Endothelial cell of umbilical vein (primary cell): Measurements from ENCODE around the gene TMEM175. TPM values are rescaled to one million over a fixed set of nuclear protein-coding genes. Genes with fewer than 3 reads are reported as not detected.

ENCODE experiments used
- BruUV-seq: library from RNA; stranded (reverse); fragments of 400-500 nt; replicated peaks from 2 replicates; lab custom pipeline; 2021; lab: Mats Ljungman, UMichigan
- CTCF ChIA-PET: fragments of 300-600, 350-600 bp; sonication (Branson Sonifier 250); formaldehyde crosslinking; loops from one replicate; lab custom pipeline; 2021; ENCODE audit warnings: antibody characterized with exemption, inconsistent platforms; lab: Charles Lee
- POLR2A ChIA-PET: fragments of 300-600, 350-600 bp; sonication (Branson Sonifier 250); formaldehyde crosslinking; loops from one replicate; lab custom pipeline; 2021; ENCODE audit warnings: antibody characterized with exemption, inconsistent platforms; lab: Charles Lee
- DNase-seq: peaks from one replicate; pipeline ENCODE4 v3.0.0-alpha.2; 2011; ENCODE audit warnings: low read depth, low spot score
- FAIRE-seq: peaks from 2 replicates; lab custom pipeline; 2011; peaks lifted over from hg19 to GRCh38; lab: Jason Lieb, UNC
- H2AFZ ChIP-seq: 2 replicates; pipeline ENCODE4 v1.6.0; 2012; ENCODE audit warnings: low read depth, low read length, control low read depth, inconsistent platforms
- H3K27ac ChIP-seq: 2 replicates; pipeline ENCODE4 v1.5.1; 2011; ENCODE audit warnings: low read depth, mild to moderate bottlenecking, control low read depth, low read length, moderate library complexity; ENCODE audit not compliant: insufficient read depth
- H3K27me3 ChIP-seq, 2 experiments: 2 replicates each; pipeline versions ENCODE4 v1.6.0 to v1.6.1; 2011; ENCODE audit warnings: low read length in 2 of 2, mixed read lengths in 1 of 2; ENCODE audit not compliant: control insufficient read depth in 2 of 2, insufficient read depth in 2 of 2
- H3K36me3 ChIP-seq, 2 experiments: 2 replicates in 1 of 2; 3 replicates in 1 of 2; pipeline ENCODE4 v1.5.1; 2011; ENCODE audit warnings: low read length in 2 of 2, mild to moderate bottlenecking in 1 of 2, moderate library complexity in 1 of 2; ENCODE audit not compliant: control insufficient read depth in 2 of 2, insufficient read depth in 2 of 2; ENCODE audit errors: extremely low read depth in 1 of 2
- H3K4me1 ChIP-seq: 3 replicates; pipeline ENCODE4 v1.5.1; 2011; ENCODE audit warnings: mild to moderate bottlenecking, low read length; ENCODE audit not compliant: control insufficient read depth, insufficient read depth; ENCODE audit errors: extremely low read depth
- H3K4me2 ChIP-seq: 2 replicates; pipeline ENCODE4 v1.6.1; 2011; ENCODE audit warnings: low read length, control low read depth, mixed read lengths; ENCODE audit not compliant: insufficient read depth
- H3K4me3 ChIP-seq, 3 experiments: fragments of 200-600 bp in 1 of 3; sonication (generic), shearing (Covaris generic) in 1 of 3; replicated peaks in 1 of 3; 2 replicates each; pipeline ENCODE4 v1.5.1; 2011 to 2016; ENCODE audit warnings: control low read depth in 3 of 3, low read length in 3 of 3, mild to moderate bottlenecking in 2 of 3, inconsistent platforms in 1 of 3, low read depth in 1 of 3, moderate library complexity in 1 of 3; ENCODE audit not compliant: insufficient read depth in 1 of 3
- H3K79me2 ChIP-seq: 2 replicates; pipeline ENCODE4 v1.6.0; 2012; ENCODE audit warnings: low read length, inconsistent platforms; ENCODE audit not compliant: control insufficient read depth, insufficient read depth
- H3K9ac ChIP-seq: replicated peaks from 2 replicates; pipeline ENCODE3; 2011; ENCODE audit warnings: low read length, control low read depth; ENCODE audit not compliant: insufficient read depth; ENCODE audit errors: extremely low read depth
- H3K9me1 ChIP-seq: replicated peaks from 3 replicates; pipeline ENCODE4 v1.6.0; 2011; ENCODE audit warnings: mild to moderate bottlenecking, low read length; ENCODE audit not compliant: control insufficient read depth, insufficient read depth; ENCODE audit errors: extremely low read depth
- H3K9me3 ChIP-seq: replicated peaks from 2 replicates; pipeline ENCODE4 v1.5.1; 2012; ENCODE audit warnings: low read length, inconsistent platforms; ENCODE audit not compliant: control insufficient read depth, insufficient read depth
- H4K20me1 ChIP-seq: replicated peaks from 2 replicates; pipeline ENCODE3; 2011; ENCODE audit warnings: mild to moderate bottlenecking, low read length; ENCODE audit not compliant: control insufficient read depth, insufficient read depth; ENCODE audit errors: extremely low read depth
- EZH2 ChIP-seq: IDR thresholded peaks from 2 replicates; pipeline ENCODE4 v1.6.1; 2012; ENCODE audit warnings: borderline replicate concordance, low read depth, mild to moderate bottlenecking, moderate library complexity, low read length, inconsistent platforms; ENCODE audit not compliant: severe bottlenecking
- FOS ChIP-seq: IDR thresholded peaks from 2 replicates; pipeline ENCODE4 v1.6.1; 2011; ENCODE audit warnings: mild to moderate bottlenecking, low read length, moderate library complexity, borderline replicate concordance; ENCODE audit not compliant: insufficient read depth
- GATA2 ChIP-seq: IDR thresholded peaks from 2 replicates; pipeline ENCODE4 v1.7.0; 2011; ENCODE audit warnings: low read depth, mild to moderate bottlenecking, moderate library complexity, mixed read lengths, low read length; ENCODE audit not compliant: insufficient read length, insufficient read depth
- MAX ChIP-seq: IDR thresholded peaks from 2 replicates; pipeline ENCODE4 v1.6.1; 2011; ENCODE audit not compliant: insufficient read depth, insufficient read length
- MYC ChIP-seq: IDR thresholded peaks from one replicate; pipeline ENCODE4 v1.6.1; 2011; ENCODE audit warnings: mild to moderate bottlenecking, low read depth, low read length
- POLR2A ChIP-seq: IDR thresholded peaks from 2 replicates; pipeline ENCODE4 v1.6.1; 2012; ENCODE audit warnings: low read depth, mild to moderate bottlenecking, control low read depth, low read length
- POLR2AphosphoS5 ChIP-seq: IDR thresholded peaks from 2 replicates; pipeline ENCODE4 v1.6.1; 2012; ENCODE audit warnings: low read depth, mild to moderate bottlenecking, control low read depth, low read length, moderate library complexity; ENCODE audit not compliant: insufficient read depth
- dilution Hi-C: fragments of 300-500 bp; cut with MboI; formaldehyde crosslinking; loops from one replicate; pipeline ENCODE4 v1.15.0; 2019; ENCODE audit warnings: low sequenced_read_pairs; ENCODE audit not compliant: extremely low pct_ligation_motif_present
- intact Hi-C: fragments of 100-400 bp; cut with micrococcal nuclease; formaldehyde crosslinking; loops from one replicate; pipeline ENCODE4 v1.10.0; 2022
- polyA plus RNA-seq, 4 experiments: library from polyadenylated mRNA; depleted of rRNA in 3 of 4; stranded (reverse) in 3 of 4; unstranded in 1 of 4; fragments of >200 nt; gene quantifications; 2 replicates each; pipeline versions ENCODE4 v1.2.1 to v1.2.3, GENCODE V29; 2011 to 2012; ENCODE audit warnings: missing spikeins in 1 of 4
- total RNA-seq: library from RNA; stranded (reverse); gene quantifications from 2 replicates; pipeline ENCODE4 v1.2.3, GENCODE V29; 2021

TMEM175 gene
- total and polyA plus RNA-seq, 2 donors (not counting 3 experiments of a cell fraction or from before 2014, with no cell fraction given), result 21.9 to 80.1 TPM

GRCh38 chr4:960140-960635 lies 27.9 kb downstream of the TMEM175 start:
- Histone ChIP-seq H3K9ac (no peak overlapping the region), H3K9me3 (no peaks in the 10 kb centered on the region), H3K4me2 (no peak overlapping the region), H3K27ac (no peak overlapping the region), H2AFZ (no peak overlapping the region), H3K27me3 (no peaks in the 10 kb centered on the region), H3K79me2 (no peaks in the 10 kb centered on the region), H4K20me1 (no peaks in the 10 kb centered on the region), H3K4me1 (no peaks in the 10 kb centered on the region), H3K36me3 (peaks cover 0 to 21% of the 10 kb centered on the region in 2 experiments), H3K9me1 (no peaks in the 10 kb centered on the region), H3K4me3 (no peak overlapping the region)
- intact Hi-C loops, result no loop called here
- CTCF ChIA-PET, result no interaction called here
- no TSS peak for BruUV-seq
- FAIRE-seq (no peak), DNase-seq (no peak)
- dilution Hi-C loops, result no loop called here
- POLR2A ChIA-PET, result no interaction called here
- TF ChIP-seq POLR2AphosphoS5 (no peak), MYC (no peak), EZH2 (no peak), GATA2 (no peak), POLR2A (no peak), FOS (no peak), MAX (no peak)
